NCI-H1694 (cell line): ENCODE measurements around the gene BCAS4.

Experiments used
- DNase-seq: peaks from one replicate; lab custom pipeline; 2025; lab: John Stamatoyannopoulos, UW

The BCAS4 gene

DNA sequence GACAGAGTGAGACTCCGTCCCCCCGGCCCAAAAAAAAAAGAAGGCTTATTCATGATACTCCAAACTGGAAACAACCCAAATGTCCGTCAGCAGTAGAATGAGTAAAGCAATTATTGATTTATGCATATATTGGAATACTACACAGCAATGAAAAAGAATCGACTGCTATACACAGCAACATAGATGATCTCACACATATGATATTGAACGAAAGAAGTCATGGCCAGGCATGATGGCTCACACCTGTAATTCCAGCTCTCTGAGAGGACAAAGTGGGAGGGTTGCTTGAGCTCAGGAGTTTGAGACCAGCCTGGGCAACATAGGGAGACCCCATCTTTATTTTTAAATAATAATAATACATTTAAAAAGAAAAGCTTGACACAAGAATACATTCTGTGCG is 28.5 kb downstream of the BCAS4 start:
- DNase-seq: no peak

DNA sequence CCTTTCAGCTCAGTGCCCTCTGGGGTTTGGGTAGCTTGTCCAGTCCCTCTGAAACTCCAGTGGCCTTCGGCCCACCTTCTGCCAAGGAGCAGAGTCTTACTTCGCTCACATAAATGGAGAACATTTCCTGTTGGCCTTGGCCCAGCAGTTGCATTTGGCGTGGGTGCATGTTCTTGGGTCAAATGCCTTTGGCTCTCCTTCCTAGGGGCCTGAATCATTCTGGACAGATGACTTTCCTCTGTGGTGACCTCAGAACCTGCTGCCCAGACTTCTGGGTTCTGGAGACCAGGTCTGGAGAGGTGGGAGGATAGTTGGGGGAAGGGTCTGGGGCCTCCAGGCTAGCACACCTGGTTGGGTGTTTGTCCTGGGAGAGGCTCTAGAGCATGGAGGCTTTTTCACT is 29.3 kb downstream of the BCAS4 start:
- DNase-seq: no peak

- no peak for DNase-seq
Observed at GRCh38 chr20:50826121-50826520, 31.3 kb downstream of the BCAS4 start.

GRCh38 chr20:50828363-50829136 is 33.7 kb downstream of the BCAS4 start:
- no peak for DNase-seq

GRCh38 chr20:50831622-50832021 is 36.8 kb downstream of the BCAS4 start:
- no peak for DNase-seq

GRCh38 chr20:50834599-50835005 is 39.7 kb downstream of the BCAS4 start:
- no peak for DNase-seq

DNA sequence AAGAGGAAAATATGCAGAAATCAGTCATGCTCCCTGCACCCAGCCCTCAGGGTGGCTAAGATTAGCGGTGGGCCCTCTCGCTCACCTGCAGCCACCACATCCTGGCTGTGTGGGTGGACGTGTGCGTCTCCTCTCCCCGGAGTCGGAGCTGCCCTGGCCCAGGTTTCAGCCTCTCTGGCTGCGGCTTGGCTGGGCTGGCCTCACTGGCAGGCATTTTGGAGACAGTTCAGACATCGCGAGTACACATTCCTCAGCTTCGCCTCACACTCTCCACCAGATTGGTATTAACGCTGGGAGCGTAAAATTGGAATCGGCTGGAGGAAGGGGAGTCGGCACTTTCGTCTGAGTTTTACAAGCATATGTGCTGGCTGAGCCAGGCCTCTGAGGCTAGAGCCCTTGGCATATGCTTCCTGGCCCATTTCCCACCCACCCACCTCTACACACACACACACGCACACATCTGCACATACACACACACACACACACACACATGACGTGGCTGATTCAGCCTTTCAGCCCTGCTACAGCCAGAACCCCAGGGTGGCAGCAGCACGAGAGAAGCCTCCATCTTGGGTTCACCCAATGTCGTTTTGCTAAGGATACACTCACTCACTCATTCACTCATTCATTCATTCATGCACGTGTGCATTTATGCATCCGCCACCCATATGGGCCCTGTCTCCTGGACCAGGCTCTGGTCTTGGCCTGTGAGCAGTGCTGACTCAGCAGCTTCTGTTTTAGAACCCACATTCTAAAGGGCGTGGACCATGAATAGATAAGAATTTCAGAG is 42.9 kb downstream of the BCAS4 start:
- DNase-seq: peak; percentile 81

GRCh38 chr20:50838322-50838625 is 43.4 kb downstream of the BCAS4 start:
- no peak for DNase-seq

GRCh38 chr20:50838707-50839385 is 44.0 kb downstream of the BCAS4 start:
- no peak for DNase-seq

GRCh38 chr20:50842821-50843220 is 48.0 kb downstream of the BCAS4 start:
- DNase-seq: no peak

DNA sequence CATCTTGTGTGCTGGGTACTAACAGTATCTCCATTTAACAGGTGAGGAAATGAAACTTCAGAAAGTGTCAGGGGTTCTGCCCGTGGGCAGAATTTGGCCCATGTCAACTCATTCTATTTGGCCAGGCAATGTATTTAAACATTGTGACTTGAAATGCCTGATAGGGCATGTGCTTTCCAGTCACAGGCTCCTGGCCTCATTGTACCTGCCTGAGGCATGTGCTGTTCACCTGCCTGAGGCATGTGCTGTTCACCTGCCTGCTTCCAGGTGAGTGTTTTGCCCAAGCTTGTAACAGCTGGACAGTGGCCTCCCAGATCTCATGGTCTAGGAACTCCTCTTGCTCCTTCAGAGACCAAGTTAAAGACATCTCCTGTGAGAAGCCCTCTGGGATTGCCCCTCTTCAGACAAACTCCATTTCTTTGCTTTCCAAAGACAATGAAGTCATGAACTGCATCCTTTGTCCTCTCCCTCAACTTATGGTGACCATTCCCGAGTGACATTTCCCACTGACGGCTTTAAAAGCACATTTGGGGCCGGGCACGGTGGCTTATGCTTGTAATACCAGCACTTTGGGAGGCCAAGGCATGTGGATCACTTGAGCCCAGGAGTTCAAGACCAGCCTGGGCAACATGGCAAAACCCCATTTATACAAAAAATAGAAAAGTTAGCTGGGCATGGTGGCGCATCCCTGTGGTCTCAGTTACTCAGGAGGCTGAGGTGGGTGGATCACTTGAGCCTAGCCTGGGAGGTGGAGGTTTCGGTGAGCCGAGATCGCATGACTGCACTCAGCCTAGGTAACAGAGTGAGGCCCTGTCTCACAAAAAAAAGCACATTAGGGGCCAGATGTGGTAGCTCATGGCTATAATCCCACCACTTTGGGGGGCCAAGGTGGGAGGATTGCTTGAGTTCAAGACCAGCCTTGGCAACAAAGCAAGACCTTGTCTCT is 48.7 kb downstream of the BCAS4 start:
- no peak for DNase-seq

- DNase-seq: no peak
Observed at GRCh38 chr20:50844430-50845100, 49.7 kb downstream of the BCAS4 start.

- no peak for DNase-seq
Observed at GRCh38 chr20:50845566-50846215, 50.8 kb downstream of the BCAS4 start.

GRCh38 chr20:50848341-50848808 is 53.5 kb downstream of the BCAS4 start:
- no peak for DNase-seq

DNA sequence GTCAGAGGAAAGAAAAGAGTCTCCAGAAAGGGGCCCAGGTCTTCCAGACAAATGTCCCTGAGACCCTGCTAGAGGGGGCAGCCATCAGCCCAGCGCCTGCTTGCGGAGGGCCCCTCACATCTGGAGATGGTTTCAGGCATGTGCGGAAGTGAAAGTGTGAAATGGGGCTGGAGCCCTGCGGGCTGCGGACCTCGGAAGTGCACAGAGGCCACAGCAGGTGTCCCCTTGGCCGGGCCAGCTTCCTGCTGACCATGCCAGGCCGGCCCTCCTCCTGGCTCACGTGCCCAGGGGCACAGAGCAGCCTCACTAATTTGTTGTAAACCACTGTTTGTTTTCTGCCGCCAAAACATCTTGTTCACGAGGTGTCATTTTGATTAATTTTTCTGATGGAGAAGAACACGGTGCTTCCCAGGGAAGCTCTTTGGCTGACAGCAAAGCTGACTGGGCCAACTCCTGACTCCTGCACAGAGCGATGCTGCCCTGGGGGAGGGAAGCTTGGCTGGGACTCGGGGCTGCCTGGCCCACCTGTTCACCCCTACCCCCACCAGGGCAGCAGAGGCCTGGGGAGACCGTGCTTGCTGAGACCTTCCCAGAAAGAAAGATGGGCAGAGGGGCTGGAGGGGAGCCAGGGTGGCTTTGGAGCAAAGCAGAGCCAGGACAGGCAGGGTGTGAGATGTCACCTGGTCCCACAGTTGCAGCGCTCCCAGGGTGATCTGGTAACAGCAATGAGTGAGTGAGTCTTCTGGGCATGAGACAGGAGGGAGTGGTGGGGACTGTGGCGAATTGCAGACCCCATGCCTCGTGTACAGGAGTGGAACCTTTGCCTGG is 54.2 kb downstream of the BCAS4 start:
- DNase-seq: no peak

DNA sequence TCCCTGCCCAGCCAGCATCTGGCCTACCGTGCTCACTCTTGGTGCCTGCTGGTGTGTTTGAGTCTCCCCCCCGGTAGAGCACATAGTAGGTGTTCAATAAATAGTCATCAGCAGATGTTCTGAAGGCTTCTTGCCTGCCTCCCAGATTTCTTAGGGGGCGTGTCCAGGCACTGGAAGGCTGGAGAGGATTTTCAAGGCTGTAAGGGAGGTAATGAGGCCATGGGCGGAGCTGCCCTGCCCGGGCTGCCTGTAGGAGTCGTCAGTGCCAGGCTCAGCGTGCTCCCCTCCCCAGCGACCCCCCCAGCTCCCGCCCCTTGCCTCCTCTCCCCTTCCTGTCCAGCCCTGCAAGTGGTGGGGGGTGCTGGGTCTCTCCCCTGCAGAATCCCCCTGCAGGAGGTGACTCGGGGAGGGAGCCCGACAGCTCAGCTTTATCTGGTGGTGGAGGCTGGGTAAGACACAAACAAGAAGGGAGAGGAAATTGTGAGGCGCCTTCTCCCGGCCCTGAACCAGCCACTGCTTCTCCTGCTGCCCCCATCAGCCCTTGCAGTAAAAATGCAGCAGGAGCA is 55.9 kb downstream of the BCAS4 start:
- no peak for DNase-seq

- no peak for DNase-seq
Observed at GRCh38 chr20:50852085-50852484, 57.2 kb downstream of the BCAS4 start.

DNA sequence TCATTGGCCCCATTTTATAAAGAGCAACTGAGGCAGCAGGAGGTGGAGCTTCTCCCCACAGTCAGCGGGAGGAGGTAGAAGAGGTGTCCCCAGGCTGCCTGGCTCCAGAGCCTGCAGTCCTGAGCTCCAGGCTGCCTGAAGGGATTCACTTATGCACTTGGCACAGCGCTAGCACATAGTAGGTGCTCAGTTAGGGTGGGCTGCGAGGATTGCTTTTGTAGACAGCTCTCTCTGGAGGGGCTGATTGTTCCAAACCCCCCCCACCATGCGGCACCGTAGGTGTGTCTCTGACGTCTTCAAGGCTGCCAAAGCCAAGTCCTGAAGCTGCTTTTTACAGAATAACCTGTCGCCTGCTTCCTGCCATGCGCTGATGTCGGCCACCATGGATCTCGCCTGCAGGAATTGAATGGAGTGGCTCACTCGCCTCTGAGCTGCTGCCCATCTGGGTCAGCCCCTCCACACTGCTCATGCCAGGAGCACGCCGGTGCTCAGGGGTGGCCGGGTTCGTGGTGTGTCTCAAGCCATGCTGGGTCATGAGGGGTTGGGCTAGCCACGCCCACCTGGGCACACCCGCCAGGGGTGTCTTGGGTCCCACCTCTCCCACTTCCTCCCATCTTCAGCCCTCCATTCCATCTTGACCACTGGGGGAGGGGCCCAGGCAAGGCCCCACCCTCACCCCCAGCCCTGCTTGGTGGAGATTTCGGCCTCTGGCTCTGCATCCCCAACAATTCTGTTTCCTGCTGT is 59.8 kb downstream of the BCAS4 start:
- no peak for DNase-seq
